CD4-positive, alpha-beta T cell treated with Interleukin-4 for 4 hours (primary cell): ENCODE results near the gene LILRA6.
"Not testable (repeated sequence)": the region's sequence is repeated elsewhere in the genome, so short reads cannot be mapped to it uniquely, and the experiment has no call there.

Source experiments
- DNase-seq: peaks from one replicate; pipeline ENCODE4 v3.0.0-alpha.2; 2020

LILRA6 gene

DNA sequence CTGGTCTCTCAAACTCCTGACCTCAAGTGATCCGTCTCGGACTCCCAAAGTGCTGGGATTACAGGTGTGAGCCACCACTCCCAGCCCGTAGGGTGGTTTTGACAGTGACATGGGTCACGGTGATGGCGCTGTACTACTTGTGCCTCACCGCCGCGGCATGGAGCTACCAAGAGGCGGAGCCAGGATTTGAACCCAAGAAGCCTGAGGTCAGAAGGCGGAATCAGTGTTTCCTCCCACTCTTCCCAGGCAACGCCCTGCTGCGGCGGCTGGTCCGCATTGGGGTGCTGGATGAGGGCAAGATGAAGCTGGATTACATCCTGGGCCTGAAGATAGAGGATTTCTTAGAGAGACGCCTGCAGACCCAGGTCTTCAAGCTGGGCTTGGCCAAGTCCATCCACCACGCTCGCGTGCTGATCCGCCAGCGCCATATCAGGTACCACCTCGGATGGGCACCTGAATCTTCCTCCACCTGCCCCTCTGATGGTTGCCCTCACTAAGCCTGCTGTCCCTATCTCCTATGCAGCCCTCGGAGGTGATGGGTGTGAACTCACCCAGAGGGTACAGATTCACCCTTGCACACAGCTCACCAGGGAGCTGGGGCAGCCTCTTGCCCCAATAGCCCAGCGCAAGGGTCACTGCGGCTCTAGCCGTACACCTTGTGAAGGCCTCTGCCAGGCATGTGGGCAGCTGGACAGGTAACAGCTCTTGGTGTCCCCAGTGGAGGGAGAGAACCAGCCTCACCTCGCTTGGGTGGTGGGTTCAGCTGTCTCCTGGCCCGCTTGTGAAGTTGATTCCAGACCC lies 36.4 kb downstream of the LILRA6 start:
- DNase-seq = no peak

DNA sequence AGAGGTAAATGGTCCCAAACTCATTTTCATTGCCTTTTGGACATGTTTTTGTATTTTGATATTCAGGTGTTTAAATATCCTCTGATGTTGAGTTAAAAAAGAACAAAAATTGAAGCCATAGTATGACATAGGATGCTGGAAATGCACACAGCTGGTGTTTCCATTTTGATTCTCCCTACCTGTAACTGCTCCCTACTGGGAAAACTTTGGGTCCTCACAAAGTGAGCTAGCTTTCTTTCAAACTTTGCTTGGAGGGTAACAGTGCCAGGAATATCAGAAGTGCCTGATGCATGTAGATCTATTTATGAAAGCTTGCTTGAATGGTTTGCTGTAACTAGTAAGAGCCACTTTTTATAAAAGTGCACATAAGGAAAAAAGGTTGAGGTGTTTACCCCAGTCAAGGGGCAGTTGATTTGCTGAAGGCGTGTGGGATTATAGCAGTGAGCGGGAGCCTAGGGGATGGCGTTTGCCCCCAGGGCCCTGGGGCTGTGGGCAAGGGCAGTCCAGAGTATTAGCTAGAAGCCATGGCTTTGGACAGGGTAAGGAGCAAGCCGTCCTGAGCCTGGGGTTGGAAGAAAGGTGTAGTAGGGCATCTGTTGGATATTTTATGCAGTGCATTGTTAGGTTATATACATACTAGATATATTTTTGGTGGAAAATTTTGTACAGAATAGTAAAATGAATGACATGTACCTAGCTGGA lies 37.7 kb downstream of the LILRA6 start:
- DNase-seq = no peak

DNA sequence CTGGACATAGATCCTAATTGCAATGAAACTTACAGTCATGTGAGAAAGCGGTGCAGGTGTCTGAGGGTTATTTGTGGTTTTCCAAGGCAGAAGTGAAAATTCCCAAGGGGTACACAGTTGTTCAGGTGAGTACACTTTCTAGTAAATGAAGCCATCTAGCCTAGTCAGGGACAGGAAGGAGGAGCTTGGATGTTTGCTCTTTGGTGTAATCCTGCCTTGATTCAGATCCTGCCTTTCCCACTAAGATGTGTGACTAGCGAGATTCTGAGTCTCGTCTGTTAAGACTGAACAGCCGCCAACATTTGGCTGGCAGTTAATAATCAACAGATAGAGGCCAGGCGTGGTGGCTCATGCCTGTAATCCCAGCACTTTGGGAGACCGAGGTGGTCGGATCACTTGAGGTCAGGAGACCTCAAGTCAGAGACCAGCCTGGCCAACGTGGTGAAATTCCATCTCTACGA lies 39.4 kb downstream of the LILRA6 start:
- no peak for DNase-seq

DNA sequence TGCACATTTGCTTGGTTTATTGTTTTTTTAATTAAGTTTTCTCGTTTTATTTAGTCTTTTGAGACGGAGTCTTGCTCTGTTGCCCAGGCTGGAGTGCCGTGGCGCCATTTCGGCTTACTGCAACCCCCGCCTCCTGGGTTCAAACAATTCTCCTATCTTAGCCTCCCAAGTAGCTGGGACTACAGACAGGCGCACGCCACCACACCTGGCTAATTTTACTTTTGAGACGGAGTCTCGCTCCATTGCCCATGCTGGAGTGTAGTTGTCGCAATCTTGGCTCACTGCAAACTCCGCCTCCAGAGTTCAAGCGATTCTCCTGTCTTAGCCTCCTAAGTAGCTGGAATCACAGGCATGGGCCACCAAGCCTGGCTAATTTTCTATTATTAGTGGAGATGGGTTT lies 40.6 kb downstream of the LILRA6 start:
- DNase-seq = no peak

DNA sequence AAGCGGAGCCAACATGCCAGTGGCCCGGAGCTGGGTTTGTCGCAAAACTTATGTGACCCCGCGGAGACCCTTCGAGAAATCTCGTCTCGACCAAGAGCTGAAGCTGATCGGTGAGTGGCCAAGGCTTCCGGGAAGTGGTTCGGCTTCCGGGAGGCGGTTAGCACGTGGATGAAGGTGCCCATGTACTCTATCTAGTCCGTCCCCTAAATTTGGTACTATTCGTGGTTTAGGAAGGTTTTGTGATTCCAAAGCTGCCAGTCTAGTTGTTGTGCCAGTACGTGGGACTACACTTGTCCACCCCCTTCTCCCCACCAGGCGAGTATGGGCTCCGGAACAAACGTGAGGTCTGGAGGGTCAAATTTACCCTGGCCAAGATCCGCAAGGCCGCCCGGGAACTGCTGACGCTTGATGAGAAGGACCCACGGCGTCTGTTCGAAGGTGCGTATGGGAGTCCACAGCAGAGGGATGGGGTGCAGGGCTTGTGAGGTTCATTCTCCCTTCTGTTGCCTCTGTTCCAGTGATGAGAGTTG lies 41.4 kb downstream of the LILRA6 start:
- DNase-seq = no peak

DNA sequence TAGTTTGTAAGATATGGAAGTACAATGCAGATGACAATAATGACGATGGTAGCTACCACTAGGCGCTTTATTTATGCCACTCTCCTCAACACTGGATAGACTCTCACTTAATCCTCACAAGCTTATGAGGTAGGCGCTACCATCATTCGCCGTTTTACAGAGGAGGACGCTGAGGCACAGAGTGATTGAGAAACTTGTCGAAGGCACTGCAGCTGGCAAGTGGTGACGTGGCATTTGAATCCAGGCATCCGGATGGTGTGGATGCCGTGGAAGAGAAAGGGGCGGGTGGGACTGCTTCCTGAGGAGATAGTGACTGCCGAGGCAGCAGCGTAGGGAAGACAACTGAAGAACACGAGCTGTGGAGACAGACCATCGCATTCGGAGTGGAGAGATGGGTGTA lies 43.2 kb downstream of the LILRA6 start:
- no peak for DNase-seq

DNA sequence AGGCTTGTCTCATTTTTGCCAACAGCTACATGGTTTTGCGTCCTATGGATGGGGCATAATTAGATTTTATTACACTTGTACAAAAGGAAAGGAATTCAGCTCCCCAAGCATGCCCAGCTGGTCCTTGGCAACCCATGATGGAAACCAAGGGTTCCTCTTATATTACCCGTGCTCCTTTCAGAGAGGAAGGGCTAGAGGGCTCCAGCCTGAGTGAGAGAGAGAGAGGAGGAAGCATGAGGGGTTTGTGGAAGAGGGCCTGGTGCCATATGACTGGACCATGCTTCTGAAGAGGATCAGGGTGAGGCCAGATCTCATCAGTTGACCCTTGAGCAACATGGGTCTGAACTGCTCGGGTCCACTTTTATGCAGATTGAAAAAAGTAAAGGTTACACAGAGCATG lies 45.5 kb downstream of the LILRA6 start:
- DNase-seq = no peak

DNA sequence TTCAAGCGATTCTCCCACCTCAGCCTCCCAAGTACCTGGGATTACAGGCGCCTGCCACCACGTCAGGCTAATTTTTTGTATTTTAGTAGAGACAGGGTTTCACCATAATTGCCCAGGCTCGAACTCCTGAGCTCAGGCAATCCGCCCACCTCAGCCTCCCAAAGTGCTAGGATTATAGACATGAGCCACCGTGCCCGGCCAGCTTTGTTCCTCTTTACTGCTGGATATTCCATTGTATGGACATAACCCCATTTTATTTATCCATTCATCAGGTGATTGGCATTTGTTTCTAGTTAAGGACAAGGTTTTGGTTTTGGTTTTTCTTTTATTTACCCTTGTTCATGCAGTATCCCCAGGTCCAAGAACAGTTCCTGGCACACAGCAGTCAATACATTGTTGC lies 46.1 kb downstream of the LILRA6 start:
- no peak for DNase-seq

DNA sequence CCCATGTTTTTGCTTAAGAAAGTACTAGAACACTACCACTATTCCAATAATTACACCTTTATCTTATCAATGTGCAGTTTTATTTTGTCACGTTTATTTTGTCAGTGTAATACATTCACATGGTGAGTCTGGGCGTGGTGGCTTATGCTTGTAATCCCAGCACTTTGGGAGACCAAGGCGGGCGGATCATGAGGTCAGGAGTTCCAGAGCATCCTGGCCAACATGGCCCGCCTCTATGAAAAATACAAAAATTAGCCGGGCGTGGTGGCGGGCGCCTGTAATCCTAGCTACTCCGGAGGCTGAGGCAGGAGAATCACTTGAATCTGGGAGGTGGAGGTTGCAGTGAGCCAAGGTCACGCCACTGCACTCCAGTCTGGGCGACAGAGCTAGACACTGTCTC lies 48.1 kb downstream of the LILRA6 start:
- DNase-seq = not testable (repeated sequence)

DNA sequence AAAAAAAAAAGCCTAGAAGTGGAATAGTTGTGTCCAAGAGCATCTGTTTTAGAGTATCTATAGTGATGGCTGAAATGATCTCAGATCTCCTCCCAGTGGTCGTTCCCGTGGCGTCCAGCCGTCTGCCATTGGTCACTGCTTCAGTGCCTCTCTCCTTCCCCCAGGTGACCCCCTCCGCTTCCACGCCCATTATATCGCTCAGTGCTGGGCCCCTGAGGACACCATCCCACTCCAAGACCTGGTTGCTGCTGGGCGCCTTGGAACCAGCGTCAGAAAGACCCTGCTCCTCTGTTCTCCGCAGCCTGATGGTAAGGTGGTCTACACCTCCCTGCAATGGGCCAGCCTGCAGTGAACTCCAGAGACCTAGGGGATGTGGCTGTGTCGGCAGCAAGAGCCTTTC lies 49.6 kb downstream of the LILRA6 start:
- no peak for DNase-seq

DNA sequence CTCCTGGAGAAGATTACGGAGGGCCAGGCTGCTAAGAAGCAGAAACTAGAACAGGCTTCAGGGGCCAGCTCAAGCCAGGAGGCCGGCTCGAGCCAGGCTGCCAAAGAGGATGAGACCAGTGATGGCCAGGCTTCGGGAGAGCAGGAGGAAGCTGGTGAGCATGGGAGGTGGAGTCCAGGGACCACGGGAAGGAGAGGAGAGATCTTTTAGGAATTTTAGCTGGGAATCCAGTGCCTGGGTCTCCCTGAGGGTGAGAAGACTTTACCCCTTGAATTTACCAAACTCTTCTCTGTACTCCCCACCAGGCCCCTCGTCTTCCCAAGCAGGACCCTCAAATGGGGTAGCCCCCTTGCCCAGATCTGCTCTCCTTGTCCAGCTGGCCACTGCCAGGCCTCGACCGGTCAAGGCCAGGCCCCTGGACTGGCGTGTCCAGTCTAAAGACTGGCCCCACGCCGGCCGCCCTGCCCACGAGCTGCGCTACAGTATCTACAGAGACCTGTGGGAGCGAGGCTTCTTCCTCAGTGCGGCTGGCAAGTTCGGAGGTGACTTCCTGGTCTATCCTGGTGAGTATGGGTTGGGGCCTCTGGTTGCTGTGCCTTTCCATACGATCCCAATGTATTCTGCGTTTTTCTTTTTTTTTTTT lies 50.7 kb downstream of the LILRA6 start:
- DNase-seq = no peak

DNA sequence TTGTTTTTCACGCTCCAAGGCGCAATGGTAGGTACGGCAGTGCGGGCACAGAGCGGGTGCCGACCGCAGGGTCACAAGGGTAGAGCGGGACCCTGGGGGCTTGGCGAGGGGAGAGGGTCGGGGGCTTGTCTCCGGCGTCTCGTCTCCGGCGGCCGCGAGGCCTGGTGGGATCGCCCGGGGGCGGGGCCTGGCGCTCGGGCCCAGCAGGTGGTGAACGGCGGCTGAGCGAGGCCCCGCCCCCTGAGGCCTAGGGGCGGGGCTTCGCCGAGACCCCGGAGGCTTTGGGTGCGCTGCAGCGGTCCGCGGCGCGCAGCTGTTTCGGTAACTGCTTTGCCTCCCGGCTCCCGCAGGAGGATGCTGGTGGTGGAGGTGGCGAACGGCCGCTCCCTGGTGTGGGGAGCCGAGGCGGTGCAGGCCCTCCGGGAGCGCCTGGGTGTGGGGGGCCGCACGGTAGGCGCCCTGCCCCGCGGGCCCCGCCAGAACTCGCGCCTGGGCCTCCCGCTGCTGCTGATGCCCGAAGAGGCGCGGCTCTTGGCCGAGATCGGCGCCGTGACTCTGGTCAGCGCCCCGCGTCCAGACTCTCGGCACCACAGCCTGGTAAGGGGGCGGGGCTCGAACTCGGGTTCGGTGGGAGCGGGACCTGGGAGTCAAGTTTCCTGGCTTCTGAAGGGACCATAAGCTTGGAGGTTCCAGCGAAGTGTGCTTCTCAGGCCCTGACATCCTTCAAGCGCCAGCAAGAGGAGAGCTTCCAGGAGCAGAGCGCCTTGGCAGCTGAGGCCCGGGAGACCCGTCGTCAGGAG lies 51.4 kb downstream of the LILRA6 start, which contains the start of gene TSEN34:
Gene TSEN34, plus strand, starts transcription at position 298 of the 800 bp plus-strand sequence. Its CDS starts 57 bp downstream, at position 355.
- peak; percentile 82 for DNase-seq

DNA sequence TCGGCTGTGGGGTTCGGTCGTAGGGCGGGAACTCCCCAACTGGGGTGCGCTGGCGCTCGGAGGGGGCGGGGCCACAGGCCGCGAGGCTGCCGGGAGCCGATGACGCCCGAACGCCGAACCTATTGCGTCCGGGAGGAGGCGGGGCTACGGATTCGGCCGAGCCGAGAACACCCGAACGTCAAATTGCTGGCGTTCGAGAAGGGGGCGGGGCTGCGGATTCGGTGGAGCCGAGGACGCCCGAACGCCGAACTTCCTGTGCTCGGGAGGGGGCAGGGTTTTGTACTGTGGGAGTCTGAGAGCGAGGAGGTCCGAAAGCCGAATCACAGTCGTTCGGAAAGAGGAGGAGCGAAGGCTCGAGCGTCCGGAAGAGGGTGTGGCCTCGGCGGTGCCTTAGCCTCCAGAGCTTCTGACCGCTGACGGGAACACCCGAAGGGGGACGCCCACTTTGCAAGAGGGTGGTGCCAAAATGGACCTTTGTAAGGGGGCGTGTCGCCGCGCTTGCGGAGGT lies 52.0 kb downstream of the LILRA6 start:
- peak; percentile 99 for DNase-seq

DNA sequence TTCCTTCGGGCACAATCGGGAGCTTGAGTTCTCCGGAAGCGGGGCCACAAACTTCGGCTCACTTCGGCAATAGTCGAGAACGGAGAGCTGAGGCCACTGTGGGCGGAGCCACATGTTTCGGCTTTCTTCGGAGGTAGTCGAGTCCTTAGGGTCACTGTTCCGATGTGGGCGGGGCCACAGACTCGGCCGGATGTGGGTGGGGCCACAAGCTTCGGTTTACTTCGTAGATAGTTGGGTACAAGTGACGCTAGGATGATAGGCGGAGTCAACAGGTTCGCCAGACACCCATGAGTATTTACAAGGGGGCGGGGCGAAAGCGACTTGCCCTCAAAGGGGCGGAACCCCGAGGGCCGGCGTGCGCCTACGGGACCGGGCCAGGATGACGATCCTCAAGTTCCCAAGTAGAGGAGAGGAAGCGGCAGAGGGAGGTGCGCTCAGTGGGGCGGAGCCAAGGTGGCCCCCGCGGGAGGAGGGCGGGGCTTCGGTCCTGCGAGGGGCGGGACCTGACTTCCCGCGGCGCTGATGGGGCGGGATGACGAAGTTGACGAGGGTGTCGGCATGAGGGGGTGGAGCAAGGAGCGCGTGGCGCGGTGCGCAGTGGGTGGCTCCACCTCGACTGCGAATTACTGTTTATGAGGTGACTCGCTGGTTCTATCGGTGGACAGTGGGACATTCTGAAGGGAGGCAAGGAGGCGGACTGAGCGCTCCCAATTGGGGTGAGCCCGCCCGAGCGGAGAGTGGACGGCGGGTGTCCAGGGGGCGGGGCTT lies 52.7 kb downstream of the LILRA6 start:
- DNase-seq = peak; percentile 100

DNA sequence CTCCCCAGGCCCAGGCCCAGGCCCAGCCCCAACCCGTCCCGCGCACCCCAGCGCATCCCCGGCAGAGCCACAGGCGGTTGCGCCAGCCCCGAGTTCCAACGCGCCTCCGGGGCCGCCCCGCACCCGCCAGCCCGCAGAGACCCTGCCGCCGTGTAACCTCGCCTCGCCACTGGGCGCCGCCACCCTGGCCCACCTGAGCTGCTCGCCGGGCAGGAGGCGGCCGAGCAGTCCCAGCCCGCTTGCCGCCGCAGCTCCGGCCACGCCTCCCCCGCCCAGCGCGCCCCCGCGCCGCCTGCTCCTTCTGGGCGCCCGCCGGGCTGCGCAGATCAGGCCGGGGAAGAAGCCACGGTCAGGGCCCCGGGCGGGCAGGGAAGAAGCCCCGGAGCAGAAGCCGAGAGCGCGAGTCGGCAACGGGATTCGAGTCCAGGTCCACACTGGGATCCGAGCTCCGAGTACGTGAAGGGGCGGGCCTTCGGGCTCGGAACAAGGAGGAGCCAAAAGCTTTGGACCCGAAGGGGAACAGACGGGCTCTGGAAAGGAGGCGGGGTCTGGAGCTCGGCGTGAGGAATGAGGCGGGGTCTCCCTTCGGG lies 53.4 kb downstream of the LILRA6 start, which contains the start of gene MBOAT7:
Gene MBOAT7, minus strand, starts transcription at position 436 of the 590 bp plus-strand sequence. CDS start 1,072 bp downstream, outside the sequence.
- DNase-seq = no peak

DNA sequence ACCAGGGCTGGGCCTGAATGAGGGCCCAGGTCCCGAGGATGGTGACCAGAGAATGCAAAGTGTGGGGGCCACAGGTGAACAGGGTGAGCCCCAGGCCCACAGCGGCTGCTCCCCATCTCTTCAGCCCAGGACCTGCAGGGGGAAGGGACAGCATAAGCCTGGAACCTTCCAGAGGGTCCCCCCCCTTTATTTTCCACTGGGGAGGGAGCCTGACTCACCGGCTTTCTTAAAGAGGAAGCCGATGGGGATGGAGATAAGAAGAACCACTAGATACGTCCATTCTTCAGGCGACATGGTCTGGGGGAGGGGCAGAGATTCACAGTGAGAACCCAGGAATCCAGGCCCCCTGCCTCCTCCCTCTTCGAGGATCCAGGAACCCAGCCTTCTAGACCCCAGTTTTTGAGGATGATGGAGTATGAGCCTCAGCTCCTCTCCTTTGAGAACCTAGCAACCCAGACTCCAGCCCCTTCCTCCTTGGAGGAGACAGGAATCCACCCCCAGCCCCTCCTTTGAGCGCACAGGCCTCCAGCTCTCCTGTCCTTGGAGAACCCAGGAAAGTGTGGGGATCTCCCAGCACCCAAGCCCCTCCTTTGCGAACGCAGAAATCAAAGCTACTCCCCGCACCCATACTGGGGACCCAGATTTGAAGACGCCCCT lies 54.2 kb downstream of the LILRA6 start:
- peak; percentile 68 for DNase-seq

DNA sequence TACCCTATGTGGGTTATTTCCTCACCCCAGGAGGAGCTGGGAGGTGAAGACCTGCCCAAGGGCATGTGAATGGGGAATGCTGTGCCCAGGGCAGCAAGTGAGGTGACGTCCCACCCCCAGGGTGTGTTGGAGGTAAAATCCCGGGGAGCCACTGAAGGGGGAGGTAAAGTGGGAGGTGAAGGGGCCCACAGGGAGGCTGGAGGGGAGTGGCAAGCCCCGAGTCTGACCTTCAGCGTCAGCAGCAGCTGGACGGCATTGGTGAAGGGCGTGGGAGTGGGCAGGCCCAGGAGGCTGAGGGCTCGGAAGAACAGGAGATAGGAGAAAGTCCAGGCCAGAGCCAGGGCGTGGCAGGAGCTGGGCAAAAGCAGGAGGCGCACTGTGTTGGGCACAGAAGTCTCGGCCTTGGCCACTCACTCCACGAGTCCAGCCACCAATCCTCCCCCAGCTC lies 55.6 kb downstream of the LILRA6 start:
- DNase-seq = no peak
